ENCODE measurements around the gene NCOA7.
"Not testable (repeated sequence)": the region's sequence is repeated elsewhere in the genome, so short reads cannot be mapped to it uniquely, and the experiment has no call there.

NCOA7 gene

GRCh38 chr6:125832391-125833117 lies 41.8 kb downstream of the NCOA7 start:
- in situ Hi-C loops (cut with MboI; ENCODE audit: low sequenced_read_pairs), result no loop called here

- in situ Hi-C loops (cut with MboI; ENCODE audit: low sequenced_read_pairs), result no loop called here
Observed at GRCh38 chr6:125834348-125834747, 43.6 kb downstream of the NCOA7 start.

- in situ Hi-C loops (cut with MboI; ENCODE audit: low sequenced_read_pairs), result no loop called here
Observed at GRCh38 chr6:125835221-125835744, 44.5 kb downstream of the NCOA7 start.

GRCh38 chr6:125836466-125836865 lies 45.7 kb downstream of the NCOA7 start:
- in situ Hi-C loops (cut with MboI; ENCODE audit: low sequenced_read_pairs), result no loop called here

GRCh38 chr6:125839471-125839870 lies 48.7 kb downstream of the NCOA7 start:
- in situ Hi-C loops (cut with MboI; ENCODE audit: low sequenced_read_pairs), result no loop called here

GRCh38 chr6:125839879-125840278 lies 49.1 kb downstream of the NCOA7 start:
- in situ Hi-C loops (cut with MboI; ENCODE audit: low sequenced_read_pairs), result no loop called here

- in situ Hi-C loops (cut with MboI; ENCODE audit: low sequenced_read_pairs), result no loop called here
Observed at GRCh38 chr6:125841356-125842090, 50.8 kb downstream of the NCOA7 start.

GRCh38 chr6:125842091-125842626 lies 51.4 kb downstream of the NCOA7 start:
- in situ Hi-C loops (cut with MboI; ENCODE audit: low sequenced_read_pairs), result no loop called here

GRCh38 chr6:125843593-125843992 lies 52.8 kb downstream of the NCOA7 start:
- in situ Hi-C loops (cut with MboI; ENCODE audit: low sequenced_read_pairs), result no loop called here

GRCh38 chr6:125844989-125845388 lies 54.2 kb downstream of the NCOA7 start:
- in situ Hi-C loops (cut with MboI; ENCODE audit: low sequenced_read_pairs), result no loop called here

GRCh38 chr6:125846292-125847024 lies 55.7 kb downstream of the NCOA7 start:
- in situ Hi-C loops (cut with MboI; ENCODE audit: low sequenced_read_pairs), result no loop called here

- in situ Hi-C loops (cut with MboI; ENCODE audit: low sequenced_read_pairs), result not testable (repeated sequence)
Observed at GRCh38 chr6:125848286-125848685, 57.5 kb downstream of the NCOA7 start.

GRCh38 chr6:125850361-125850760 lies 59.6 kb downstream of the NCOA7 start:
- in situ Hi-C loops (cut with MboI; ENCODE audit: low sequenced_read_pairs), result no loop called here

- in situ Hi-C loops (cut with MboI; ENCODE audit: low sequenced_read_pairs), result no loop called here
Observed at GRCh38 chr6:125852587-125852986, 61.8 kb downstream of the NCOA7 start.

- in situ Hi-C loops (cut with MboI; ENCODE audit: low sequenced_read_pairs), result no loop called here
Observed at GRCh38 chr6:125853168-125853567, 62.4 kb downstream of the NCOA7 start.

GRCh38 chr6:125853756-125854155 lies 63.0 kb downstream of the NCOA7 start:
- in situ Hi-C loops (cut with MboI; ENCODE audit: low sequenced_read_pairs), result no loop called here

GRCh38 chr6:125854355-125854754 lies 63.6 kb downstream of the NCOA7 start:
- in situ Hi-C loops (cut with MboI; ENCODE audit: low sequenced_read_pairs), result no loop called here

- in situ Hi-C loops (cut with MboI; ENCODE audit: low sequenced_read_pairs), result no loop called here
Observed at GRCh38 chr6:125855783-125856182, 65.0 kb downstream of the NCOA7 start.

GRCh38 chr6:125857846-125858245 lies 67.1 kb downstream of the NCOA7 start:
- in situ Hi-C loops (cut with MboI; ENCODE audit: low sequenced_read_pairs), result no loop called here

GRCh38 chr6:125858427-125859320 lies 67.9 kb downstream of the NCOA7 start:
- in situ Hi-C loops (cut with MboI; ENCODE audit: low sequenced_read_pairs), result no loop called here
